ENCODE measurements around the gene NGFR. TPM values are rescaled to one million over a fixed set of nuclear protein-coding genes. Genes with fewer than 3 reads are reported as not detected.

The NGFR gene
- total and polyA plus RNA-seq, 9 of the 15 experiments (the other 6 are each of a cell fraction or from before 2014, with no cell fraction given): 0.07 to 0.23 (median 0.13) TPM; not detected in 4

DNA sequence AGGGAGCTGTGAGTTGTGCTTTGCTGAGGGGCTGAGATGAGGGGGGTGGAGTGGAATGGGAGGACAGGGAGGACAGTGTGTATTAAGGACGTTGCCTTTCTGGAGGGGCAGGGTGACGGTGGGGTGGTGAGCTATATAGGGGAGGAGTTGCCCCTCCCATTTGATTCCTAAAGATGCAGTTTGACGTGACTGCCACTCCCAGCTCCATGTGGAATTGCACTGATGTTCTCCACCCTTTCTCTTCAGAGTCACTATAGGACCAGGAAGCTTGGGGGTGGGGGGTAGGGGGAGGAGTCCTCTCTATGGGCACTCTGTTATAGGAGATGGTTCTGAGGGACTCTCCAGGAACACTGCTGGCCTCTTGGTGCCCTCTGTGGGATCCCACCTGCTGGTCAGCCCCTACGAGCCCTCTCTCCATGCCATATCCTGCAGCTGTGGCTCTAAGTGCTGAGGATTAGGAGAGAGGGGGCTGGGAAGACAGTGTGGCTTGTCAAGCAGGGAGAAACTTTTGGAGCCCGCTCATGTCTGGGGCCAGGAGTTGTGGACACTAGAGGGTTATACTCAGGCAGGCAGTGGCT, 3.8 kb upstream of the NGFR start:
- no TSS peak for BruUV-seq (replicated peaks)
- H3K79me2 ChIP-seq (ENCODE audit: control insufficient read depth, insufficient read depth, low read length): no peaks in the 10 kb centered on the region
- no peak for FAIRE-seq
- in situ Hi-C loops (cut with MboI): no loop called here
- DNase-seq (ENCODE audit: extremely low read depth in 1 of 4, low spot score in 3 of 4): no peak
- H3K27me3 ChIP-seq (ENCODE audit: control insufficient read depth in 2 of 2, insufficient read depth in 2 of 2, low read length in 2 of 2): peaks cover 29 to 70% of the 10 kb centered on the region in 2 experiments
- intact Hi-C loops (cut with micrococcal nuclease): no loop called here
- no peak overlapping the region for H3K4me3 ChIP-seq
- no peak overlapping the region for H3K27ac ChIP-seq (ENCODE audit: extremely low read depth, low read depth, low read length)
- TF ChIP-seq OTX1 (CRISPR knock-in tag; IDR thresholded peaks at IDR 0.05): no peak
- no peak for TF ChIP-seq NFIX (CRISPR knock-in tag; IDR thresholded peaks at IDR 0.05; ENCODE audit: low read depth)
- TF ChIP-seq SRSF3 (IDR thresholded peaks at IDR 0.05; ENCODE audit: insufficient read depth, low read length): no peak
- TF ChIP-seq ZNF232 (CRISPR knock-in tag; IDR thresholded peaks at IDR 0.05): no peak
- TF ChIP-seq, protein P1, sequence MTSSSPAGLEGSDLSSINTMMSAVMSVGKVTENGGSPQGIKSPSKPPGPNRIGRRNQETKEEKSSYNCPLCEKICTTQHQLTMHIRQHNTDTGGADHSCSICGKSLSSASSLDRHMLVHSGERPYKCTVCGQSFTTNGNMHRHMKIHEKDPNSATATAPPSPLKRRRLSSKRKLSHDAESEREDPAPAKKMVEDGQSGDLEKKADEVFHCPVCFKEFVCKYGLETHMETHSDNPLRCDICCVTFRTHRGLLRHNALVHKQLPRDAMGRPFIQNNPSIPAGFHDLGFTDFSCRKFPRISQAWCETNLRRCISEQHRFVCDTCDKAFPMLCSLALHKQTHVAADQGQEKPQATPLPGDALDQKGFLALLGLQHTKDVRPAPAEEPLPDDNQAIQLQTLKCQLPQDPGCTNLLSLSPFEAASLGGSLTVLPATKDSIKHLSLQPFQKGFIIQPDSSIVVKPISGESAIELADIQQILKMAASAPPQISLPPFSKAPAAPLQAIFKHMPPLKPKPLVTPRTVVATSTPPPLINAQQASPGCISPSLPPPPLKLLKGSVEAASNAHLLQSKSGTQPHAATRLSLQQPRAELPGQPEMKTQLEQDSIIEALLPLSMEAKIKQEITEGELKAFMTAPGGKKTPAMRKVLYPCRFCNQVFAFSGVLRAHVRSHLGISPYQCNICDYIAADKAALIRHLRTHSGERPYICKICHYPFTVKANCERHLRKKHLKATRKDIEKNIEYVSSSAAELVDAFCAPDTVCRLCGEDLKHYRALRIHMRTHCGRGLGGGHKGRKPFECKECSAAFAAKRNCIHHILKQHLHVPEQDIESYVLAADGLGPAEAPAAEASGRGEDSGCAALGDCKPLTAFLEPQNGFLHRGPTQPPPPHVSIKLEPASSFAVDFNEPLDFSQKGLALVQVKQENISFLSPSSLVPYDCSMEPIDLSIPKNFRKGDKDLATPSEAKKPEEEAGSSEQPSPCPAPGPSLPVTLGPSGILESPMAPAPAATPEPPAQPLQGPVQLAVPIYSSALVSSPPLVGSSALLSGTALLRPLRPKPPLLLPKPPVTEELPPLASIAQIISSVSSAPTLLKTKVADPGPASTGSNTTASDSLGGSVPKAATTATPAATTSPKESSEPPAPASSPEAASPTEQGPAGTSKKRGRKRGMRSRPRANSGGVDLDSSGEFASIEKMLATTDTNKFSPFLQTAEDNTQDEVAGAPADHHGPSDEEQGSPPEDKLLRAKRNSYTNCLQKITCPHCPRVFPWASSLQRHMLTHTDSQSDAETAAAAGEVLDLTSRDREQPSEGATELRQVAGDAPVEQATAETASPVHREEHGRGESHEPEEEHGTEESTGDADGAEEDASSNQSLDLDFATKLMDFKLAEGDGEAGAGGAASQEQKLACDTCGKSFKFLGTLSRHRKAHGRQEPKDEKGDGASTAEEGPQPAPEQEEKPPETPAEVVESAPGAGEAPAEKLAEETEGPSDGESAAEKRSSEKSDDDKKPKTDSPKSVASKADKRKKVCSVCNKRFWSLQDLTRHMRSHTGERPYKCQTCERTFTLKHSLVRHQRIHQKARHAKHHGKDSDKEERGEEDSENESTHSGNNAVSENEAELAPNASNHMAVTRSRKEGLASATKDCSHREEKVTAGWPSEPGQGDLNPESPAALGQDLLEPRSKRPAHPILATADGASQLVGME (CRISPR knock-in tag; IDR thresholded peaks at IDR 0.05): no peak
- TF ChIP-seq XRCC4 (IDR thresholded peaks at IDR 0.05; ENCODE audit: extremely low read depth, insufficient read depth, insufficient read length): no peak
- POLR2A ChIA-PET: interaction anchor here (0.5 to 0.6 kb wide), 4 partner anchors 70 to 1710 kb away, joined by 3 to 4 read pairs (median 3); no protein-coding TSS in a partner anchor
- H3K9me3 ChIP-seq (replicated peaks; ENCODE audit: control insufficient read depth, insufficient read depth, low read depth, low read length): no peaks in the 10 kb centered on the region
- H2AFZ ChIP-seq (ENCODE audit: low read depth, low read length): no peak overlapping the region
- 0% methylated on average over 5 of the region's 5 CpGs for WGBS (ENCODE audit: insufficient coverage, low coverage, missing lambda C conversion rate)
- peaks cover 0 to 15% of the 10 kb centered on the region in 2 experiments; a peak in 2 of 5 replicates for H3K4me1 ChIP-seq (replicated peaks in 1 of 2; ENCODE audit: control insufficient read depth in 2 of 2, insufficient read depth in 2 of 2, low read length in 2 of 2)
- no peak overlapping the region for H3K4me2 ChIP-seq (ENCODE audit: insufficient read depth, low read length)
- peaks cover 7% of the 10 kb centered on the region for H4K20me1 ChIP-seq (replicated peaks; ENCODE audit: control insufficient read depth, insufficient read depth, low read length)
- CTCF ChIA-PET (ENCODE audit: low intra/inter-chr PET ratio): no interaction called here
- no peaks in the 10 kb centered on the region for H3K36me3 ChIP-seq (ENCODE audit: control insufficient read depth, insufficient read depth, low read length)
- ATAC-seq: no peak
- H3K9me1 ChIP-seq (ENCODE audit: control insufficient read depth, insufficient read depth, low read length): no peaks in the 10 kb centered on the region
- H3K9ac ChIP-seq (ENCODE audit: insufficient read depth in 1 of 2, low read depth in 2 of 2, low read length in 2 of 2): no peak overlapping the region
